GM19468 (cell line): ENCODE data around the gene NAT14.

Source experiments
- ATAC-seq: cut with Tn5 transposase; IDR thresholded peaks from one replicate; pipeline ENCODE4 v1.9.1; 2021; ENCODE audit warnings: mild to moderate bottlenecking, moderate library complexity, moderate number of reproducible peaks; ENCODE audit not compliant: unreplicated experiment; ENCODE audit errors: extremely low read depth

Gene NAT14

DNA sequence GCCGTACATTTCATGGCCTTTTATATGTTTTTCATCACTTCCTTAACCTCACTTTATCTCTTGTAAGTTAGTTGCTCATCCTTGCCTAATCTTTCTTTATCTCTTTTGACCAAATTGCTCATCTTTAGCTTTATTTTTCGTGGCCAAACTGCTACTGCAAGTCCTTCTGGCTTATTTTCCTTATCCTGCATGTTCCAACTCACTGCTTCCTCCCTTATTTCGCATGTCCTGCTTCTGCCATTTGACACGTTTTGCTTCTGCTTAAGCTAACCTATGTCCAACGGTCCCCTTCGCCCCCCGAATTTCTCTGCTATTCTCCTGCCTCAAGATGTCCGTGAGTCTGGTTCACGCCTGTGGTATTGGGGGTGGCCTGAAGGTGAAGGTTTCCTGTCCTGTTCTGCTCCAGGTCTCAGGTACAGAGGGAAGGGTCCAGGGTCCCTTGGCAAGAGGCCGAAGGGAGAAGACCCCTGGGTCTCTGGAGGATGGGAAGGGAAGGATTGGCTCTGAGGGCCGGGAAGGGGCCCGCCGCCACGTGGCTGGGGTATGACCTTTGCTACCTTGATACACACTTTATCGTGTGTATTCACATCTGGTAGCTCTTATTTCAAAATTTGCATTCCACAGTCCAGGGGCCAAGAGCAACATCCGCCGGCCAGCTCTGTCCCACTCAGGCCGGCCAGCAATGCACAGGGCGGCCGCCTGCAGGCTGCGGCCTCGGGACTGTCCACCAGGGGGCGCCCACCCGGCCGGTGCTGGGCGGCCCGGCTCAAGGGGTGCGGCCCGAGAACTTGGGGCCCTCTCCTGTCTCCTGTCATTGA lies 17.5 kb upstream of the NAT14 start:
- ATAC-seq = no peak

- ATAC-seq = no peak
Observed at GRCh38 chr19:55468054-55468393, 17.0 kb upstream of the NAT14 start.

GRCh38 chr19:55471266-55471665 lies 13.7 kb upstream of the NAT14 start:
- no peak for ATAC-seq

- ATAC-seq = no peak
Observed at GRCh38 chr19:55472463-55472862, 12.5 kb upstream of the NAT14 start.

DNA sequence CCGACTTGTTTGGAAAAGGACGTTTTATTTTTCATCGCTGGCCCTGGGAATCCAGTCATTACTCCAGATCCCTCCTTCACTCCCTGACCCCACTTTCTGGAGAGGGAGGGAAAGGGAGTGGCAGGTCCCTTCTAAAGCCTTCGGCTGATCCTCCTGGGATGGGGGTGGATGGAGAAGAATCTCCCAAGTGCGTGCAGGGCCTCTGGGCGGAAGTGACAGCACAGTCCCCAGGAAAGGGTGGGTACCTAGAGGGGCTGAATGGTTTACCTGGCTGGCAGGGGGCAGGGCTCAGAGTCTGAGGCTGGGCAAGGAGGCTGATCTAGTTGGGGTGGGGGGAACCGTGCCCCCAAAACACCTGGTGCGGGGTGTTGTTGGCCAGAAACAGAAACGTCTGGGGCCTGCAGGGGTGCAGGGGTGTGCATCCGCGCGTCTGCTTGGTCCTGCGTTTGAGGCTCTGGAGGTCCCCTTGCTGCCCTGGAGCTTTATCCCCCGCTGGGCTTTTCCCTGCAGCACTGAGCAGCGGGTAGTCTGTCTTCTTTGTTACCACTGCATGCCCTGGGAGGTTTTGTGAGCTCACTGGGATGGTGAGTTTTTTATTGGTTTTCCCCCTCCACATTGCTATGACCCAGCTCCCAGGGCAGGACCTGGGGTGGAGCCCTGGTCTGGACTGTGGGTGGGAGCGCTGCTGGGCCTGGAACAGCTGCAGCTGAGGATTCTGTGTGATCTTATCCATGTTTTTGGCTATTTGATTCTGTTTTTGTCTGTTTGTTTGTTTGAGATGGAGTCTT lies 11.6 kb upstream of the NAT14 start:
- no peak for ATAC-seq

- ATAC-seq = no peak
Observed at GRCh38 chr19:55474269-55475265, 10.4 kb upstream of the NAT14 start.

GRCh38 chr19:55476100-55476775 lies 8.8 kb upstream of the NAT14 start, which contains the start of gene ZNF628:
Gene ZNF628, plus strand, starts transcription at chr19:55476617. Its CDS starts 3,294 bp downstream, at chr19:55479911.
- ATAC-seq = peak; percentile 80

DNA sequence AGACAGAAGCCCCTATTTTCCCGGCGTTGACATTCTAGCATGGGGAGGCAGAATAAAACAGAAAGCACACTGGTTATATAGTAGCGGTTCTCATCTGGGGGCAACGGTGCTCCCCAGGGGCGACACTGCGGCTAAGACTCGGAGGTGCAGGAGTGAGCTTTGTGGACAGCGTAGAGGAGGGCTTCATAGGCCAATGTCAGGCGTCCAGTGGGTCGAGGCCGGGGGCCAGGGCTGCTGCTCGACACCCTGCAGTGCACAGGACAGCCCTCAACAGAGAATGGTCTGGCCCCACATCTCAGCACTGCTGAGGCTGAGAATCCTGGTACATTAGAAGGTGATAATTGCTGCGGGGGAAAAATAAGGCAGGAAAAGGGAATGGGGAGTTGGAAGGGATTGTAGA lies 7.1 kb upstream of the NAT14 start:
- ATAC-seq = no peak

GRCh38 chr19:55478364-55478763 lies 6.6 kb upstream of the NAT14 start:
- ATAC-seq = no peak

GRCh38 chr19:55479045-55479444 lies 5.9 kb upstream of the NAT14 start:
- no peak for ATAC-seq

- no peak for ATAC-seq
Observed at GRCh38 chr19:55479451-55480230, 5.3 kb upstream of the NAT14 start.

DNA sequence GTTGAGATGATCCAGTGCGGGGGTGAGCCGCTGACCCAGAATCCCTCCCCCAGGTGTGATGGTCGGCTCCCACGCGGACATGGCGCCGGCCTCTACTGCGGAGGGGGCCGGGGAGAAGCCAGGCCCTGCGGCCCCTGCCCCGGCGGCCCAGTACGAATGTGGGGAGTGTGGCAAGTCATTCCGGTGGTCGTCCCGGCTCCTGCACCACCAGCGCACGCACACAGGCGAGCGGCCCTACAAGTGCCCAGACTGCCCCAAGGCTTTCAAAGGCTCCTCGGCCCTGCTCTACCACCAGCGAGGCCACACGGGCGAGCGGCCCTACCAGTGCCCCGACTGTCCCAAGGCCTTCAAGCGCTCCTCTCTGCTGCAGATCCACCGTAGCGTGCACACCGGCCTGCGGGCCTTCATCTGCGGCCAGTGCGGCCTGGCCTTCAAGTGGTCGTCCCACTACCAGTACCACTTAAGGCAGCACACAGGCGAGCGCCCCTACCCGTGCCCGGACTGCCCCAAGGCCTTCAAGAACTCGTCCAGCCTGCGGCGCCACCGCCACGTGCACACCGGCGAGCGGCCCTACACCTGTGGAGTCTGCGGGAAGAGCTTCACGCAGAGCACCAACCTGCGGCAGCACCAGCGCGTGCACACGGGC lies 3.7 kb upstream of the NAT14 start:
- ATAC-seq = no peak

DNA sequence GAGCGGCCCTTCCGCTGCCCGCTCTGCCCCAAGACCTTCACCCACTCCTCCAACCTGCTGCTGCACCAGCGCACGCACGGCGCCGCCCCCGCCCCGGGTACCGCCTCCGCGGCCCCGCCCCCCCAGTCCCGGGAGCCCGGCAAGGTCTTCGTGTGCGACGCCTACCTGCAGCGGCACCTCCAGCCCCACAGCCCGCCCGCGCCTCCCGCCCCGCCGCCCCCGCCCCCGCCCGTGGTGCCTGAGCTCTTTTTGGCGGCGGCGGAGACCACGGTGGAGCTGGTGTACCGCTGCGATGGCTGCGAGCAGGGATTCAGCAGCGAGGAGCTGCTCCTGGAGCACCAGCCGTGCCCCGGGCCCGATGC lies 3.2 kb upstream of the NAT14 start:
- ATAC-seq = no peak

- no peak for ATAC-seq
Observed at GRCh38 chr19:55482156-55482961, 2.6 kb upstream of the NAT14 start.

GRCh38 chr19:55482967-55483705 lies 1.9 kb upstream of the NAT14 start:
- no peak for ATAC-seq

DNA sequence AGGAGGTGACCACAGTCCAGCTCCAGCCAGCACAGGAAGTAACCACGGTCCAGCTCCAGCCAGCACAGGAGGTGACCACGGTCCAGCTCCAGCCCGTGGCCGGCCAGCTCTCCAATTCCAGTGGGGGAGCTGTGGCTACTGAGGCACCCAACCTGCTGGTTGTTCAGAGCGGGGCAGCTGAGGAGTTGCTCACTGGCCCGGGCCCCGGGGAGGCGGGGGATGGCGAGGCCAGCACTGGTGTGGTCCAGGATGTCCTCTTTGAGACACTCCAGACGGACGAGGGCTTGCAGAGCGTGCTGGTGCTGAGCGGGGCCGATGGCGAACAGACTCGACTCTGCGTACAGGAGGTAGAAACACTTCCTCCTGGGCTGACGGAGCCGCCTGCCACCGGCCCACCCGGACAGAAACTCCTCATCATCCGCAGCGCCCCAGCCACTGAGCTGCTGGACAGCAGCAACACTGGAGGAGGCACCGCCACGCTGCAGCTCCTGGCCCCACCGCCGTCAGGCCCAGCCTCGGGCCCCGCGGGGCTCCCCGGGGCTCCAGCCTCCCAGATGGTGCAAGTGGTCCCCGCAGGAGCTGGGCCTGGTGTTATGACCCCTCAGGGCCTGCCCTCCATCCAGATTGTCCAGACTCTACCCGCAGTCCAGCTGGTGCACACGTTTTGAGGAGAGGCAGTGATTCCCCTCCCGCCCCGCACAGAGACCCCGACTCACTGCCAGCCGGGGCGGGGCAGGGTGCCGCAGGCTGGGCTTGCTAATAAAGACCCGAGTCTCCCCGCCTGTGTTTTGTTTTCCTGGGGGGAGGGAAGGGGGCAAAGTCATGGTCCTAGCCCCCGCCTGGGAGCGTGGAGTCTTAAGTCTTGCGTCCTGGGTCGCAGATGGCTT lies 1.0 kb upstream of the NAT14 start:
- ATAC-seq = no peak
